ENCODE measurements around the gene UNC5CL. TPM values are rescaled to one million over a fixed set of nuclear protein-coding genes. Genes with fewer than 3 reads are reported as not detected.

The UNC5CL gene
- total RNA-seq, 1 donor from 2014 or later, result 0.53 TPM

- H3K9me3 ChIP-seq, result no peaks in the 10 kb centered on the region
- H3K36me3 ChIP-seq, result no peaks in the 10 kb centered on the region
- no peak for DNase-seq (ENCODE audit: low spot score in 2 of 2)
- H3K27me3 ChIP-seq, result no peaks in the 10 kb centered on the region
- no peak overlapping the region for H3K27ac ChIP-seq
- no peaks in the 10 kb centered on the region for H3K4me1 ChIP-seq
- no peak for TF ChIP-seq CTCF (IDR thresholded peaks at IDR 0.05)
- intact Hi-C loops (cut with DNase I), result no loop called here
- H3K4me3 ChIP-seq, result no peak overlapping the region
Measured at GRCh38 chr6:41043151-41043550, 4.1 kb upstream of the UNC5CL start.

GRCh38 chr6:41042226-41043055 is 3.4 kb upstream of the UNC5CL start, which contains the start of gene TSPO2:
Gene TSPO2, plus strand, starts transcription at chr6:41042467. Its CDS starts 519 bp downstream, at chr6:41042986.
- Histone ChIP-seq H3K4me3 (no peak within 1 kb of the TSS), H3K4me1 (no peaks in the 10 kb centered on the region), H3K9me3 (no peaks in the 10 kb centered on the region), H3K36me3 (no peaks in the 10 kb centered on the region), H3K27me3 (no peaks in the 10 kb centered on the region), H3K27ac (no peak within 1 kb of the TSS)
- no peak for DNase-seq (ENCODE audit: low spot score in 2 of 2)
- intact Hi-C loops (cut with DNase I), result no loop called here
- no peak for TF ChIP-seq CTCF (IDR thresholded peaks at IDR 0.05)

- H3K9me3 ChIP-seq, result no peaks in the 10 kb centered on the region
- H3K4me3 ChIP-seq, result no peak overlapping the region
- DNase-seq (ENCODE audit: low spot score in 2 of 2), result no peak
- TF ChIP-seq CTCF (IDR thresholded peaks at IDR 0.05), result no peak
- H3K36me3 ChIP-seq, result no peaks in the 10 kb centered on the region
- H3K27me3 ChIP-seq, result no peaks in the 10 kb centered on the region
- no peaks in the 10 kb centered on the region for H3K4me1 ChIP-seq
- no peak overlapping the region for H3K27ac ChIP-seq
- intact Hi-C loops (cut with DNase I), result no loop called here
Measured at GRCh38 chr6:41040940-41041536, 2.0 kb upstream of the UNC5CL start.

- intact Hi-C loops (cut with DNase I), result no loop called here
- Histone ChIP-seq H3K27ac (no peak overlapping the region), H3K4me1 (no peaks in the 10 kb centered on the region), H3K36me3 (no peaks in the 10 kb centered on the region), H3K27me3 (no peaks in the 10 kb centered on the region), H3K4me3 (no peak overlapping the region), H3K9me3 (no peaks in the 10 kb centered on the region)
- no peak for DNase-seq (ENCODE audit: low spot score in 2 of 2)
- no peak for TF ChIP-seq CTCF (IDR thresholded peaks at IDR 0.05)
Measured at GRCh38 chr6:41040101-41040939, 1.3 kb upstream of the UNC5CL start.

GRCh38 chr6:41038205-41038604 is 816 bp downstream of the UNC5CL start:
- Histone ChIP-seq H3K36me3 (no peaks in the 10 kb centered on the region), H3K4me3 (no peak overlapping the region), H3K9me3 (no peaks in the 10 kb centered on the region), H3K27me3 (no peaks in the 10 kb centered on the region), H3K4me1 (no peaks in the 10 kb centered on the region), H3K27ac (no peak overlapping the region)
- intact Hi-C loops (cut with DNase I), result no loop called here
- no peak for DNase-seq (ENCODE audit: low spot score in 2 of 2)
- TF ChIP-seq CTCF (IDR thresholded peaks at IDR 0.05), result no peak

Data from ascending aorta (tissue), 2 donors.